Activated B cell treated with CpG ODN at 0.5 μM for 24 hours (primary cell): ENCODE results near the gene INKA2. TPM values are rescaled to one million over a fixed set of nuclear protein-coding genes. Genes with fewer than 3 reads are reported as not detected.
A peak's percentile ranks its signal among the peaks of the same experiment; 100 is the strongest.
"Not testable (repeated sequence)": the region's sequence is repeated elsewhere in the genome, so short reads cannot be mapped to it uniquely, and the experiment has no call there.

ENCODE experiments used
- ATAC-seq: fragments of 200-7000 bp; cut with Tn5 transposase; one replicate; pipeline ENCODE4 v1.10.0; 2021; ENCODE audit warnings: low read depth, mild to moderate bottlenecking, moderate library complexity
- CTCF ChIA-PET: fragments of 350-600 bp; sonication (Branson Sonifier 250); formaldehyde crosslinking; loops from one replicate; lab custom pipeline; 2021; ENCODE audit warnings: antibody characterized with exemption; lab: Charles Lee
- POLR2A ChIA-PET: fragments of 350-600 bp; sonication (Branson Sonifier 250); formaldehyde crosslinking; loops from one replicate; lab custom pipeline; 2021; ENCODE audit warnings: antibody characterized with exemption; lab: Charles Lee
- DNase-seq: peaks from one replicate; pipeline ENCODE4 v3.0.0; 2022
- H3K27ac Mint-ChIP-seq: one replicate; pipeline ENCODE4 v1.8.0; 2020; ENCODE audit warnings: mixed read lengths
- H3K27me3 Mint-ChIP-seq: one replicate; pipeline ENCODE4 v1.8.0; 2021; ENCODE audit warnings: mixed read lengths
- H3K36me3 Mint-ChIP-seq: one replicate; pipeline ENCODE4 v1.8.0; 2021; ENCODE audit warnings: low read depth, mixed read lengths
- H3K4me1 Mint-ChIP-seq: one replicate; pipeline ENCODE4 v1.8.0; 2021; ENCODE audit warnings: mixed read lengths
- H3K4me3 Mint-ChIP-seq: one replicate; pipeline ENCODE4 v1.8.0; 2020; ENCODE audit warnings: mild to moderate bottlenecking, mixed read lengths
- H3K9me3 Mint-ChIP-seq: one replicate; pipeline ENCODE4 v1.8.0; 2020; ENCODE audit warnings: mixed read lengths
- intact Hi-C: fragments of 100-400 bp; cut with micrococcal nuclease; formaldehyde crosslinking; loops from one replicate; pipeline ENCODE4 v1.15.1; 2024
- total RNA-seq: library from RNA; stranded (reverse); gene quantifications from 2 replicates; pipeline ENCODE4 v1.2.3, GENCODE V29; 2022
- TF ChIP-seq, protein P1 (sequence below): fragments of 200-600 bp; IDR thresholded peaks from one replicate; pipeline ENCODE4 v1.8.0; 2022; ENCODE audit warnings: antibody characterized with exemption, mild to moderate bottlenecking

The INKA2 gene
- total RNA-seq, 1 donor from 2014 or later = 2.1 TPM

DNA sequence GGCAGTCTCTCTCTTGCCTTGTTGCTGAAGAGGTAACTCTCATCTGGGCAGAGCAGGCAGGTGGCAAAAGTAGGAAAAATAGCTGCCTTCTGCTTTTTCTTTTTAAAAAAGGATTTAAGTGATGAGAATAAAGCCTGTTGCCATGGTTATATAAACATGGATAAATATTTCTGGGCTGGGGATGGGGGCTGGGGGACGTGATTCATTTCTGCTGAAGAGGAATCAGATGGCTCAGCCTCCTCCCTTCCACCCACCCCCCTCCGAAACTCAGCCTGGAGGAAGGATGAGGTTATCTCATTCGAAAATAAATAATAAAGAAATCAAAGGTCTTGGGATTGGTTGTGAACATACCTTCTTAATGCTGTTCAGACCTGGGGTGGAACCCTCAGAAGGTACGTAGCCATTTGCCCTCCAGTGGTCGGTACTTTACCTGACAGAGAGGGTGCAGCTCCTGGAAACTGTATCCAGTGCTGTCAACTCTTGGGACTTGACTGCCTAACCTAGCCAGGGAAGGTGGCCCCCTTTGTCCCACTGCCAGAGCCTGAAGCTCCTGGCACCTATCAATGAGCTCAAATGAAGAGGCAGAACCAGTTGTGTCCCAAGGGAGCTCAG lies 3.8 kb upstream of the INKA2 start:
- ATAC-seq = no peak
- intact Hi-C loops = no loop called here
- TF ChIP-seq, protein P1, sequence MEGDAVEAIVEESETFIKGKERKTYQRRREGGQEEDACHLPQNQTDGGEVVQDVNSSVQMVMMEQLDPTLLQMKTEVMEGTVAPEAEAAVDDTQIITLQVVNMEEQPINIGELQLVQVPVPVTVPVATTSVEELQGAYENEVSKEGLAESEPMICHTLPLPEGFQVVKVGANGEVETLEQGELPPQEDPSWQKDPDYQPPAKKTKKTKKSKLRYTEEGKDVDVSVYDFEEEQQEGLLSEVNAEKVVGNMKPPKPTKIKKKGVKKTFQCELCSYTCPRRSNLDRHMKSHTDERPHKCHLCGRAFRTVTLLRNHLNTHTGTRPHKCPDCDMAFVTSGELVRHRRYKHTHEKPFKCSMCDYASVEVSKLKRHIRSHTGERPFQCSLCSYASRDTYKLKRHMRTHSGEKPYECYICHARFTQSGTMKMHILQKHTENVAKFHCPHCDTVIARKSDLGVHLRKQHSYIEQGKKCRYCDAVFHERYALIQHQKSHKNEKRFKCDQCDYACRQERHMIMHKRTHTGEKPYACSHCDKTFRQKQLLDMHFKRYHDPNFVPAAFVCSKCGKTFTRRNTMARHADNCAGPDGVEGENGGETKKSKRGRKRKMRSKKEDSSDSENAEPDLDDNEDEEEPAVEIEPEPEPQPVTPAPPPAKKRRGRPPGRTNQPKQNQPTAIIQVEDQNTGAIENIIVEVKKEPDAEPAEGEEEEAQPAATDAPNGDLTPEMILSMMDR = no peak
- Mint-ChIP-seq H3K4me1 (peaks cover 10% of the 10 kb centered on the region), H3K36me3 (no peaks in the 10 kb centered on the region), H3K4me3 (no peak overlapping the region), H3K9me3 (peaks cover 2% of the 10 kb centered on the region), H3K27ac (no peak overlapping the region), H3K27me3 (peaks cover 2% of the 10 kb centered on the region)
- ChIA-PET CTCF (interaction anchor here (1.1 to 7.5 kb wide), 2 partner anchors 9 to 29 kb away, joined by 3 to 60 read pairs; no protein-coding TSS in a partner anchor), POLR2A (no interaction called here)
- no peak for DNase-seq

DNA sequence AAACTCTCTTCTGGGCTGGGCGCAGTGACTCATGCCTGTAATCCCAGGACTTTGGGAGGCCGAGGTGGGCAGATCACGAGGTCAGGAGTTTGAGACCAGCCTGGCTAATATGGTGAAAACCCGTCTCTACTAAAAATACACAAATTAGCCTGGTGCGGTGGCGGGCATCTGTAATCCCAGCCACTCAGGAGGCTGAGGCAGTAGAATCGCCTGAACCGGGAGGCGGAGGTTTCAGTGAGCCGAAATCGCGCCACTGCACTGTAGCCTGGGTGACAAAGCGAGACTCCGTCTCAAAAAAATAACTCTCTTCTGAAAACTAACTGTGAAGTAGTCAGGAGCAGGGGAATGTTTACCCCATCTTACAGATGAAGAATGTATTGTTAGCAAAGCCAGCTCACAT lies 3.1 kb upstream of the INKA2 start:
- H3K9me3 Mint-ChIP-seq, CTCF ChIA-PET, H3K27me3 Mint-ChIP-seq, ATAC-seq, intact Hi-C loops, DNase-seq, H3K27ac Mint-ChIP-seq, H3K36me3 Mint-ChIP-seq, H3K4me3 Mint-ChIP-seq: not testable (repeated sequence)
- POLR2A ChIA-PET = interaction anchor here (0.5 kb wide), 1 partner anchor 37 kb away, joined by 5 read pairs; no protein-coding TSS in a partner anchor
- H3K4me1 Mint-ChIP-seq = peaks cover 18% of the 10 kb centered on the region

DNA sequence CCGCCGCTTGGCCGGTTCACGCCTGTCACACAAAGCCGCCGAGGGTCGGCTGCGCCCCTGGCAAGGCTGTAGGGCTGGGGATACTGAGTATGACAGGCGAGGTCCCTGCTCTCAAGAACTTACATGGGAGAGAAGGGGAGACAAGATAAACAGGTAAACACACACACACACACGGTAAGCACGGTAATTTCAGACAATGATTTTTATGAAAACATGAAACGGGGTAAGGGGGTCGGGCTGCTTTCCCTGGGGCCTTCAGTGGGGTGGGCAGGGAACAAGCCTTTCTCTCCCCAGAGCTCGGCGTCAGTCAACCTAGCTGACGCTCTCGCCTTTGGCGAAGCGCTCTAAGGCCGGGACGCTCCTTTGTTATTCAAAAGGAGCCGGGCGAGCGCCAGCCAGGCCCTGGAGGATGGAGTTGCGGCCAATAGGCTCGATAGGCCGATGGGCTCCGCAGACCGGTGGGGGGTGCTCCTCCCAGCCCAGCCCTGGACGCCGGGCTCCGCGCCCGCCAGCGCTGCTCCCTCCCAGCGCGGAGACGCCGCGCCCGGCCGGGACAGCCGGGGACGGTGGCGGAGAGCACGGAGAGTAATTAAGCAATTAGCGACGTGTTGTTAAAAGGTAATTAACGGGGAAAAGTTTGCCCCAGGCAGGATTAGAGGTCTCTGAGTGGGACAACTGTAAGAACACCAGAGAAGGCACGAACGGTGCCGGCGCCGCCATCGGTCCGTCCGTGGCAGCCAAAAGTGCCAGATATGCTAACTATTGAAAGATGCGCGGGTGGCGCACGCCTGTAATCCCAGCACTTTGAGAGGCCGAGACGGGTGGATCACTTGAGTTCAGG lies 950 bp upstream of the INKA2 start:
- H3K27ac Mint-ChIP-seq = peak overlapping the region; percentile 14
- TF ChIP-seq, protein P1 = no peak
- H3K4me1 Mint-ChIP-seq = peaks cover 18% of the 10 kb centered on the region
- POLR2A ChIA-PET = interaction anchor here (0.9 to 4.0 kb wide), 6 partner anchors 11 to 291 kb away, joined by 4 to 30 read pairs (median 5); partner anchors contain the start of genes ATP5PB, DDX20 and WDR77
- CTCF ChIA-PET = interaction anchor here (1.1 to 3.0 kb wide), 3 partner anchors 8 to 28 kb away, joined by 3 to 14 read pairs (median 3); no protein-coding TSS in a partner anchor
- peak overlapping the region; percentile 92 for H3K4me3 Mint-ChIP-seq
- no peaks in the 10 kb centered on the region for H3K9me3 Mint-ChIP-seq
- peak; percentile 11 for ATAC-seq
- H3K36me3 Mint-ChIP-seq = no peaks in the 10 kb centered on the region
- intact Hi-C loops = loop anchor here (1.0 kb wide), 2 partner anchors 15 to 25 kb away; partner anchors contain the start of gene DDX20
- peak; percentile 40 for DNase-seq
- H3K27me3 Mint-ChIP-seq = peaks cover 2% of the 10 kb centered on the region

DNA sequence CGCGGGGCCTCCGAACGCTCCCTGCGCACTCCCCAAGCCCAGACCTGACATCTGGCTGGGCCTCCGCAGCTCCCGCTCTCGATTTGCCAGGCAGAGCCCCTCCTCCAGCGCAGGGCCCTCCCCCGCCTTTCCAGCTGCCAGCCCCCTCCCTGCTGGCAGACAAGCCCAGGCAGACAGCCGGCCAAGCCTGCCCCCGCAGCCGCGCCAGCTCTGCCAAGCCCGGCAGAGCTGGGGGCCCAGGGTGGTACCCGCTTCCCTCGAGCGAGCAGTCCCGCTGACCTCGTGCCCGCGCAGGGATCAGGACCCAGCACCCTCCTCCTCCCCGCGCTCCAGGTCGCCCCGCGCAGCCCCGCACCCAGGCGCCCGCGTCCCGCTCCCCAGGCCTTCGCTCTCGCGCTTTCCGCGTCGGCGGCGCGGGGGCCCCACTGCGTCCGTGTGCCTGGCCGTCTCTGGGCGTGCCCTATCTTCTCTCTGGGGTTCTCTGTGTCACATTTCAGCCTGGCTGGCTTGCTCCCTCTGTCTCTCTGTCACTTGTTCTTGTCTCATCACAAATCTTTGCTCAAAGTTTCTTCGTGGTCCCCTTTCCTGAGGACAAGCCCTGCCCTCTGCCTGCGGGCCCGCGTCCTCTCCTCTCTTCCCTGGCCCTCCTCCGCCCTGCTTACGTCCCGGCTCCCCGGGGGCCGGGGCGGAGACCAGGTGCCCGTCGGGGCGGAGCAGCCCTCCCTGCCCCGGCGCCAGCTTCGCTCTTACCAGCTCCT lies 580 bp downstream of the INKA2 start:
- Mint-ChIP-seq H3K9me3 (no peaks in the 10 kb centered on the region), H3K27ac (peak overlapping the region; percentile 84), H3K4me3 (peak overlapping the region; percentile 92), H3K36me3 (no peaks in the 10 kb centered on the region), H3K4me1 (peaks cover 20% of the 10 kb centered on the region), H3K27me3 (peaks cover 2% of the 10 kb centered on the region)
- TF ChIP-seq, protein P1 = no peak
- DNase-seq = peak; percentile 72
- CTCF ChIA-PET = interaction anchor here (0.8 to 3.0 kb wide), 6 partner anchors 9 to 231 kb away, joined by 3 to 14 read pairs (median 4); no protein-coding TSS in a partner anchor
- intact Hi-C loops = loop anchor here (1.0 kb wide), 1 partner anchor 17 kb away; the partner anchor contains the start of gene DDX20
- ATAC-seq = peak; percentile 61
- POLR2A ChIA-PET = interaction anchor here (0.7 to 4.0 kb wide), 10 partner anchors 9 to 599 kb away, joined by 3 to 30 read pairs (median 4); partner anchors contain the start of gene DDX20

DNA sequence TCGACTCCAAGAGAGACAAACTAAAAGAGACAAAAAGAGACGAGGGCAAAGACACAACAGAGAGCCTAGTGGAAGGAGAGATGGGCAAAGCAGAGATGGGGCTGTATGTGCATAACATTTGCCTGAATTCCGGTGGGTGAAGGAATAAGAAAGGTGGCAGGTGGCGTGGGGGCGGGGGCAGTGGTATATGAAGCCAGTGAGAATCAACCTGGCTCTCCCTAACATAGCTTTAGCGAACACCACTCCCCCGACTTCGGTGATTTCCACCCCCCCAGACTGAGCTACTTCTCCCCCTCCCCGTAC lies 1.1 kb downstream of the INKA2 start:
- ChIA-PET POLR2A (interaction anchor here (0.7 to 4.0 kb wide), 5 partner anchors 9 to 599 kb away, joined by 3 to 30 read pairs (median 4); partner anchors contain the start of gene DDX20), CTCF (interaction anchor here (3.0 kb wide), 1 partner anchor 23 kb away, joined by 14 read pairs; no protein-coding TSS in a partner anchor)
- TF ChIP-seq, protein P1 = no peak
- no peaks in the 10 kb centered on the region for H3K9me3 Mint-ChIP-seq
- H3K4me1 Mint-ChIP-seq = peaks cover 20% of the 10 kb centered on the region
- no peak for ATAC-seq
- no peaks in the 10 kb centered on the region for H3K36me3 Mint-ChIP-seq
- peak overlapping the region; percentile 92 for H3K4me3 Mint-ChIP-seq
- H3K27ac Mint-ChIP-seq = peak overlapping the region; percentile 61
- peaks cover 2% of the 10 kb centered on the region for H3K27me3 Mint-ChIP-seq
- intact Hi-C loops = no loop called here
- DNase-seq = no peak
